Middle frontal gyrus (tissue), 1 donor: Measurements from ENCODE around the gene CYTH1.

Experiments used
- DNase-seq: peaks from one replicate; pipeline ENCODE4 v3.0.0-alpha.2; 2015; ENCODE audit warnings: low spot score; ENCODE audit errors: extremely low spot score

The CYTH1 gene

DNA sequence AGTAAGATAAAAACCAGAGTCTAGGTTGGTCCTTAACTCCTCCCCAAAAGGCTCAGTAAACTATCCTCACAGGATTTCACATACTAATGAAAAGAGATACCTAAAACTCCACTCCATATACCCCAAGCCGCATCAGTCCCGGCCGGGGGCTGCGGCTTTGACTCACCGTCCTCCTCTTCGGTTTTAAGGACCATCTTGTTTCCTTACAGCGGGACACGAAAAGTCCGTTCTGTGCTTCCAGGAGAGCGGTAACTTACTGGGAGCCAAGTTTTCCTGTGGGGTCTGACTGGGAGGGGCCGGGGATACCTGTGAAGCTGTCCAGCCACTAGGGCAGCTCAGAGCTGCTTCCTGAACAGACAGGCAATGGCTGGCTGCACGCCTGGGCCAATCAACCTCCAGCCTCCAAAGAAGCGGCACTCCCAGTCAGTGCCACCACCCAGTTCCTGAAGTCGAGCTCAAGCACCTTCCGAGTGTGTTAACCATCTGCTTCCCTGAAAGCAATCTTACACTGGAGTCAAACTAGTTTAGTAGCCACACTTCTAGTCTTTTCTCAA is 45.5 kb downstream of the CYTH1 start:
- DNase-seq, result no peak

- no peak for DNase-seq
Observed at GRCh38 chr17:78735832-78736525, 46.1 kb downstream of the CYTH1 start.

- DNase-seq, result no peak
Observed at GRCh38 chr17:78734793-78735641, 47.1 kb downstream of the CYTH1 start.

DNA sequence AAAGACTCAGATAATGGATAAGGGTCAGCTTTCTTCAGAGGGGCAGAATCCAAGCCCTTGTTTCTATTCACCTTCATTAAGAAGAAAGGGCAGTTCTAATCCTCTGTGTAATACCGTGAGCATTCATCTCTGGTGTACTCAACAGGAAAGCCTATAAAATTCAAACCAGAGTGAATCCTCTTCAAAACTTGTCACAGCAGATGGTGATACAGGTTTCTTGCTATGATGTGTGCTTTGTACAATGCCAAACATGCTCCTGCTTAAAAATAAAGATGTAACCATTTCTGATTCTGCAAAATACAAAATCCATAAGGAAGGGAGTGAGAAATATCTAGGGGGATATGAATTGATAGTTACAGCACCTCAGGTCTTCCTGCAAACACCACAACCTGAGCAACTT is 49.7 kb downstream of the CYTH1 start:
- no peak for DNase-seq

GRCh38 chr17:78731904-78732303 is 50.2 kb downstream of the CYTH1 start:
- no peak for DNase-seq

DNA sequence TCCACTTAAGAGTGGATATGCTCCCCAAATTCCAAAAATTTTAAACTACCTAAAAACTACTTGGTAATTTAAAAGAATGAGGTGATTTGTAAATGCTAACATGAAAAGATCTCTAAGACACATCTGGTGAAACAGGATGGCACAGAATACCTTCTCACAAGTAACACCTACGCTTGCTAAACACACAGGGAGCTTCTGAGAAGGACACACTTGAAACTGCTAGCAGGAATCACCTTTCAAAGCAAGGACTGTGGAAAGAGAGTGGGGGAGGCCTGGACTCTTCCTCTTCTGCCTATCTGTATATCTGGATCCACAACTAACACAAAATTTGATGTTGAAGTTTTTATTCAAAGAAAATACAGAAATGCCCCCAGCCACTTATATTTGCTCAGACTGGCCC is 52.4 kb downstream of the CYTH1 start:
- no peak for DNase-seq

GRCh38 chr17:78728495-78728894 is 53.6 kb downstream of the CYTH1 start:
- DNase-seq, result no peak

GRCh38 chr17:78727476-78728229 is 54.4 kb downstream of the CYTH1 start:
- DNase-seq, result no peak

- DNase-seq, result no peak
Observed at GRCh38 chr17:78727057-78727456, 55.0 kb downstream of the CYTH1 start.

DNA sequence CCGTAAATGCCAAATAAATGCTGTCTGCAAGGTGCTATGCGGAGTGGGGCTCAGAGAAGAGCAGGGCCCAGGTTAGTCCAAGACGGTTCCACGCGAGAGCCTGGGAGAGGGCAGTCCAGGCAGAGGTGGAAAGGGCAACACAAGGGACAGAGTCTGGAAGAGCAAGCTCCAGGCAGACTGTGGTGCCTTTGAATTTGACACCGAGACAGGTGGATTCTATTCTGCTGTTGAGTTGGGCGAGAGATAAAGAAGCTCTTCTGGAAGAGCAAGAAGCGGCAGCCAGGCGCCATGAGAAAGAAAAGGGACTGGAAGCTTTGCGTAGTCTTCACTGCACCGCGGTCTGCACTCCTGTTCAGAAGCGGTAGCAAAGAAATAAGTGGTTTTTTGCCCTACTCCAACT is 55.6 kb downstream of the CYTH1 start:
- DNase-seq, result no peak

DNA sequence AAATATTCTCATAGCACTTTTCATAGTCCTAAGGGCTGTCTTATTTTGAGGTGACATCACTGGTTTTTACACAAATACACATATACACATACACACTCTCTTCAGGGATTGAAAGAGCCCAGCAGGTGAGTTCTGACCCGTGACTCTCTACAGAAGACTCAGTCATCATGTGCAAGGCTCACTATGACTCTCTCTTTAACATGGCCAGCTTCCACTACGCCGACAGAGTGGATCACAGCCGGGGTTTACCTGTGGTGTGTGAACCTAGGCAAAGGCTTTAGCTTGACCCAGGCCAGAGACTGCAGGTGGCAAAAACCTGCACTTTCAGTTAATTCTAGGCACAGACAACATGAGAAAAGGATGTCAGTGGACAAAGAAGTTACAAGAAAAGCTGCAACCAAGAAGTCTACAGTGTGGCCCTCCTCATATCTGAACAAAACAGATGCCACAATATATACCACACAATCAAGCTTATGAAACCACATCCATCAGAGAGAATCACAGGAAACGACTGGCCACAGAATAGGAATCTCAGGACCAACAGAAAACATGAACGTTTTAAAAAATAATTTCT is 56.5 kb downstream of the CYTH1 start:
- DNase-seq, result no peak

- DNase-seq, result no peak
Observed at GRCh38 chr17:78724999-78725398, 57.1 kb downstream of the CYTH1 start.

GRCh38 chr17:78724544-78724943 is 57.5 kb downstream of the CYTH1 start:
- peak; percentile 23 for DNase-seq

DNA sequence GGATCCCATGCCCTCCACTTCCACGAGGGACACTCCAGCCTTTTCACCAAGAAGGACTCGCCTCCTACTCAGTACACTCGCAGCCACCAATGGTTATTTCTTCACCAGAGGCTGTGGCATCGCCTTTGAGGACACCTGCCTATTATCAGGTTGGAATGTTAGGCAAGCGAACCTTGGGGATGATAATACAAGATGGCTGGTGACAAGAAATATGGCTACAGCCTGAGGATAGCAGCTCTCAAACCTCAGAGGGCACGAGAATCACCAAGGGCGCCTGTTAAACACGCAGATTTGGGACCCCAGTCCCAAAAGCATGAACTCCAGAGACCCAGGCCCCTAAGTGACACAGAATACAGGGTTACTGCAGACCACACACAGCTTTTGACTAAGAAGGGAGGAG is 58.1 kb downstream of the CYTH1 start:
- DNase-seq, result no peak

DNA sequence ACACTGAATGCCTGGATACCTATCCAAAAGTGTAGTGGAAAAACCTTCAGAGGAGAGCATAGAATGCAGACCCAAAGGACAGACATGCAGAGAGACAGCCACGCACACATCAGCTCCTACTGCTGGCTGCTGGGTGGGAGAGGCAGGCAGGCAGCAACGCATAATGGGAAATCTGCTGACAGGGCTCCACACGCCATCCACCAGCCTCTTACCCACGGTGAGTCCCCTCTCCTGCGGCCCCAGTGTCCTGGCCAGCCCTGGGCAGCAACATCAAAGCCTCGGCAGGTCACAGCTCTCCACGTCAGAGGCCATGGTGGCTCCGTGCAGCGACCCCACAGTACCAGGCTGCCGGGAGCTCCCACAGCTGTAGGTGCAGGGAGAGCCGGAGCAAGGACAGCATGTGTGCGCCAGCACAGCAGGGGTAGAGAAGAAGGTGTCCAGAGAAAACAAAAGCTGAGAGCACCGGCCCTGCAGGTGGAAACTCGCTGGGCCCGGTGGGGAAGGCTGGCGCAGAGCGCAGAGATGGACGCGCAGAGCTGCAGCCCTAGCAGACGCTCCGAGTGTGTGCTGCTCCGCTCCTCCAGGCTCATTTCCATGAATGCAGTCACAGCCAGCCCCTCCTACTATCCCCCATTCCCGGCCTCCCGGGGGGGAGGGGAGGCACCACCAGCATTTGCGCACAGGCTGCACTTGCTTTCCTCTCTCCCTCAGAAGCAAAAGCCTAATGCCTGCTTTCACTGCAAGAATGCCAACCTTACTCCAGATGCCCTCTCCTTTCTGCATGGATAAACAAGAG is 58.9 kb downstream of the CYTH1 start:
- peak; percentile 84 for DNase-seq

- DNase-seq, result no peak
Observed at GRCh38 chr17:78722246-78722761, 59.8 kb downstream of the CYTH1 start.

GRCh38 chr17:78719630-78720298 is 62.3 kb downstream of the CYTH1 start:
- DNase-seq, result no peak

DNA sequence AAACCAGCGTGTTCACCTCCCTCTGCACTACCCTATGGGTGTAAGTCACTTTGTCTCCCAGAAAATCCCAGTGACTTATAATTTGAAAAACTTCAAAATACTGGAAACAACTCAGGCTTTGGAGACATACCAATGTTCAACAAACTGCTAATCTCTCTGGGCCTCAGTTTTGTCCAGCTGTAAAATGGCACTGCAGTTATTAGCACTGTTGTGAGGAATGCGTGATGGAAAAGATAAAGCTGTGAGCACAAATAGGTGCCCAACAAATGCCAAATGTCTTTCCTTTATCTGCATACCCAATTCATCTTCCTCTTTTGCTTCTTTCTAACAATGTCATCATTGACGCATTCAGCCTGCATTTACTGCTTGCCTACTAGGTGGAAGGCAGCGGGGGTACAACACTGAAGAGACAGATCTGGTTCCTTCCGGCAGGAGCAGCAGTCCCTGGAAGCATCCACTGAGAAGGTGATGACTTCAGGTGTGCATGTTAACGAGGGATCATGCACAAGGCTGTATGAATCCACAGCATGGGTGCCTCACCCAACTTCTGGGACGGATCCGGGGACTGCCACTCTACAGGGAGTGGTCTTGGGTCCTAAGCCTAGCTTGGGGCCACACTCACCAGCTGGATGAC is 63.4 kb downstream of the CYTH1 start:
- no peak for DNase-seq

- DNase-seq, result peak; percentile 76
Observed at GRCh38 chr17:78717431-78717980, 64.6 kb downstream of the CYTH1 start.
